Neural cell (in vitro differentiated cells): ENCODE results near the gene FANCB.

Source experiments
- TAF1 ChIP-seq: IDR thresholded peaks from 2 replicates; pipeline ENCODE4 v1.6.1; 2012; ENCODE audit warnings: low read depth
- TF ChIP-seq, protein P1 (sequence below): fragments of 450-650 bp; IDR thresholded peaks from 2 replicates; pipeline ENCODE4 v1.5.1; 2014; ENCODE audit warnings: antibody characterized with exemption, mild to moderate bottlenecking, moderate library complexity; ENCODE audit not compliant: poor library complexity, severe bottlenecking
- TF ChIP-seq, protein P2 (sequence below): IDR thresholded peaks from 2 replicates; pipeline ENCODE4 v1.6.1; 2012; ENCODE audit warnings: borderline replicate concordance

DNA sequence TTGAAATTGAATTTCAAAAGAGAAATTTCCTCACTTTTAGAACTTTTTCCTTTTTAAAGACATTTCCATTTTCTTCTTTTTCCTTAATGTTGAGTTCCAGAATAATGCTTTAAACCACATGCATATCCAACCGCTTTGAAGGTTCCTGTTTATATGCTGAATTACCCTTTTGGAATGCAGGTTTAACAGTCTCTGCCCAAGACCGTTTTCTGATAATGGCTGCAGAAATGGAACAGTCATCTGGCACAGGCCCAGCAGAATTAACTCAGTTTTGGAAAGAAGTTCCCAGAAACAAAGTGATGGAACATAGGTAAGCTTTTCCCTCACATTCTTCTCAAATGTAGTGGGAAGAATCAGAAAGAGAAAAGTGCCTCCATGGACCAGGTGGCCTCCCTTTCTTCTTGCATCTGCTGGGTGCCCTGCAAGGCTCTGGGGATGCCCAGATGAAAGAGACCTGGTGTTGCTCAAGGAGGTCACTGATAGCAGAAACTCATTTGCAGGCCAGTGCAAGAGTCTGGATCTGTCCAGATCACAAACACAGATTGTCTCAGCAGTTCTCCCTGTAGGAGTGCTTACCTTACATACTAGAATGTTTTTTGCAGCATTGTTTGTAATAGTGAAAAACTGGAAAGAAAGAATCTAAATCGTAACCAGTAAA, 43.3 kb upstream of the FANCB start:
- TF ChIP-seq, protein P1, sequence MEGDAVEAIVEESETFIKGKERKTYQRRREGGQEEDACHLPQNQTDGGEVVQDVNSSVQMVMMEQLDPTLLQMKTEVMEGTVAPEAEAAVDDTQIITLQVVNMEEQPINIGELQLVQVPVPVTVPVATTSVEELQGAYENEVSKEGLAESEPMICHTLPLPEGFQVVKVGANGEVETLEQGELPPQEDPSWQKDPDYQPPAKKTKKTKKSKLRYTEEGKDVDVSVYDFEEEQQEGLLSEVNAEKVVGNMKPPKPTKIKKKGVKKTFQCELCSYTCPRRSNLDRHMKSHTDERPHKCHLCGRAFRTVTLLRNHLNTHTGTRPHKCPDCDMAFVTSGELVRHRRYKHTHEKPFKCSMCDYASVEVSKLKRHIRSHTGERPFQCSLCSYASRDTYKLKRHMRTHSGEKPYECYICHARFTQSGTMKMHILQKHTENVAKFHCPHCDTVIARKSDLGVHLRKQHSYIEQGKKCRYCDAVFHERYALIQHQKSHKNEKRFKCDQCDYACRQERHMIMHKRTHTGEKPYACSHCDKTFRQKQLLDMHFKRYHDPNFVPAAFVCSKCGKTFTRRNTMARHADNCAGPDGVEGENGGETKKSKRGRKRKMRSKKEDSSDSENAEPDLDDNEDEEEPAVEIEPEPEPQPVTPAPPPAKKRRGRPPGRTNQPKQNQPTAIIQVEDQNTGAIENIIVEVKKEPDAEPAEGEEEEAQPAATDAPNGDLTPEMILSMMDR: no peak
- no peak for TF ChIP-seq TAF1
- TF ChIP-seq, protein P2, sequence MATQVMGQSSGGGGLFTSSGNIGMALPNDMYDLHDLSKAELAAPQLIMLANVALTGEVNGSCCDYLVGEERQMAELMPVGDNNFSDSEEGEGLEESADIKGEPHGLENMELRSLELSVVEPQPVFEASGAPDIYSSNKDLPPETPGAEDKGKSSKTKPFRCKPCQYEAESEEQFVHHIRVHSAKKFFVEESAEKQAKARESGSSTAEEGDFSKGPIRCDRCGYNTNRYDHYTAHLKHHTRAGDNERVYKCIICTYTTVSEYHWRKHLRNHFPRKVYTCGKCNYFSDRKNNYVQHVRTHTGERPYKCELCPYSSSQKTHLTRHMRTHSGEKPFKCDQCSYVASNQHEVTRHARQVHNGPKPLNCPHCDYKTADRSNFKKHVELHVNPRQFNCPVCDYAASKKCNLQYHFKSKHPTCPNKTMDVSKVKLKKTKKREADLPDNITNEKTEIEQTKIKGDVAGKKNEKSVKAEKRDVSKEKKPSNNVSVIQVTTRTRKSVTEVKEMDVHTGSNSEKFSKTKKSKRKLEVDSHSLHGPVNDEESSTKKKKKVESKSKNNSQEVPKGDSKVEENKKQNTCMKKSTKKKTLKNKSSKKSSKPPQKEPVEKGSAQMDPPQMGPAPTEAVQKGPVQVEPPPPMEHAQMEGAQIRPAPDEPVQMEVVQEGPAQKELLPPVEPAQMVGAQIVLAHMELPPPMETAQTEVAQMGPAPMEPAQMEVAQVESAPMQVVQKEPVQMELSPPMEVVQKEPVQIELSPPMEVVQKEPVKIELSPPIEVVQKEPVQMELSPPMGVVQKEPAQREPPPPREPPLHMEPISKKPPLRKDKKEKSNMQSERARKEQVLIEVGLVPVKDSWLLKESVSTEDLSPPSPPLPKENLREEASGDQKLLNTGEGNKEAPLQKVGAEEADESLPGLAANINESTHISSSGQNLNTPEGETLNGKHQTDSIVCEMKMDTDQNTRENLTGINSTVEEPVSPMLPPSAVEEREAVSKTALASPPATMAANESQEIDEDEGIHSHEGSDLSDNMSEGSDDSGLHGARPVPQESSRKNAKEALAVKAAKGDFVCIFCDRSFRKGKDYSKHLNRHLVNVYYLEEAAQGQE: no peak
